CD4-positive, CD25-positive, alpha-beta regulatory T cell (primary cell): ENCODE data around the gene BAHCC1. TPM values are rescaled to one million over a fixed set of nuclear protein-coding genes. Genes with fewer than 3 reads are reported as not detected.

Experiments used
- ATAC-seq, 2 donors: fragments of 150-1000 bp; cut with Tn5 transposase; one replicate each; pipeline ENCODE4 v1.10.0; 2021; ENCODE audit warnings: low read depth in 2 of 2, moderate number of reproducible peaks in 2 of 2, moderate library complexity in 1 of 2
- DNase-seq, 3 donors: peaks; one replicate each; pipeline versions ENCODE4 v3.0.0 to v3.0.0-alpha.2; 2012 to 2022; ENCODE audit warnings: mixed read lengths in 1 of 3
- H3K27ac ChIP-seq: one replicate; pipeline ENCODE4 v1.7.0; 2013; ENCODE audit warnings: mild to moderate bottlenecking, low read length; ENCODE audit not compliant: insufficient read depth, poor library complexity, severe bottlenecking
- H3K27me3 ChIP-seq: one replicate; pipeline ENCODE4 v1.7.0; 2013; ENCODE audit warnings: low read length; ENCODE audit not compliant: control insufficient read depth, insufficient read depth
- H3K36me3 ChIP-seq: one replicate; pipeline ENCODE4 v1.7.0; 2013; ENCODE audit warnings: mild to moderate bottlenecking, low read length, moderate library complexity; ENCODE audit not compliant: control insufficient read depth, insufficient read depth
- H3K4me1 ChIP-seq: 2 replicates; pipeline ENCODE4 v1.7.0; 2013; ENCODE audit warnings: mild to moderate bottlenecking, low read length; ENCODE audit not compliant: insufficient read depth, control insufficient read depth, poor library complexity, severe bottlenecking
- H3K4me3 ChIP-seq: one replicate; pipeline ENCODE4 v1.7.0; 2013; ENCODE audit warnings: low read depth, mild to moderate bottlenecking, low read length, moderate library complexity
- H3K9me3 ChIP-seq, 2 experiments: 1 replicate in 1 of 2; 2 replicates in 1 of 2; pipeline ENCODE4 v1.7.0; 2013; ENCODE audit warnings: low read length in 2 of 2, mild to moderate bottlenecking in 1 of 2, moderate library complexity in 1 of 2; ENCODE audit not compliant: control insufficient read depth in 2 of 2
- H3K27ac Mint-ChIP-seq, 3 donors: one replicate each; pipeline ENCODE4 v1.8.0; 2020 to 2022; ENCODE audit warnings: mild to moderate bottlenecking in 3 of 3, mixed read lengths in 3 of 3, moderate library complexity in 2 of 3
- H3K27me3 Mint-ChIP-seq: one replicate; pipeline ENCODE4 v1.8.0; 2022; ENCODE audit warnings: mild to moderate bottlenecking, mixed read lengths
- H3K36me3 Mint-ChIP-seq: one replicate; pipeline ENCODE4 v1.8.0; 2020; ENCODE audit warnings: mixed read lengths
- H3K4me1 Mint-ChIP-seq, 4 donors: one replicate each; pipeline ENCODE4 v1.8.0; 2020 to 2022; ENCODE audit warnings: mixed read lengths in 4 of 4, mild to moderate bottlenecking in 1 of 4
- H3K4me3 Mint-ChIP-seq, 4 donors: one replicate each; pipeline ENCODE4 v1.8.0; 2020 to 2022; ENCODE audit warnings: mild to moderate bottlenecking in 4 of 4, mixed read lengths in 4 of 4, moderate library complexity in 3 of 4
- H3K9me3 Mint-ChIP-seq, 7 donors: one replicate each; pipeline ENCODE4 v1.8.0; 2020 to 2022; ENCODE audit warnings: mixed read lengths in 7 of 7, mild to moderate bottlenecking in 3 of 7, moderate library complexity in 2 of 7
- polyA plus RNA-seq, 4 donors: library from polyadenylated mRNA; unstranded; fragments of 300-500 nt; fragmentation: Illumina TruSeq; gene quantifications; one replicate each; pipeline ENCODE4 v1.2.3, GENCODE V29; 2021
- total RNA-seq: library from RNA; stranded (reverse); gene quantifications from one replicate; pipeline ENCODE4 v1.2.3, GENCODE V29; 2022

Gene BAHCC1
- total and polyA plus RNA-seq, 5 donors from 2014 or later: 0.54 TPM; not detected in 4

DNA sequence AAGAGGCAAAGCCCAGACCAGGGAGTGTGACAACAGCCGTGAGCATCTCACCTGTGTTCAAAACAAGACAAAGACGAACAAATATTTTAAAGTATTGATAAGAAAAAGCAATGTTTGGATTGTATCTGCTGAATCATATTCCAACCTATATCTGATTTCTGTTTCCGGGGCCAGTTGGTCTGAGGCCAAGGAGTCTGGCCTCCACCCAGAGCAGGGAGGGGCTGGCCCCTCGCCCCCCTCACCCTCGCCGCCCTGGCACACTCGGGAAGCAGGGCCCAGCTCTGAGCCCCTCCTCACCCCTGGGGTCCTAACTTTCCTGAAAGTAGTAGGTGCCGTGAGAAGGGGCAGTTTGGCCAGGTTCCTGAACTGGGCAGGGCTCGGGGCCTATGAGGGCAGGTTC, 69.3 kb downstream of the BAHCC1 start:
- Mint-ChIP-seq H3K27ac (no peak overlapping the region), H3K9me3 (no peaks in the 10 kb centered on the region), H3K4me3 (no peak overlapping the region), H3K36me3 (no peaks in the 10 kb centered on the region), H3K27me3 (no peaks in the 10 kb centered on the region), H3K4me1 (no peaks in the 10 kb centered on the region)
- ATAC-seq (no peak), DNase-seq (no peak)
- Histone ChIP-seq H3K4me3 (no peak overlapping the region), H3K27ac (no peak overlapping the region), H3K9me3 (no peaks in the 10 kb centered on the region), H3K36me3 (no peaks in the 10 kb centered on the region), H3K4me1 (no peaks in the 10 kb centered on the region), H3K27me3 (no peaks in the 10 kb centered on the region)

DNA sequence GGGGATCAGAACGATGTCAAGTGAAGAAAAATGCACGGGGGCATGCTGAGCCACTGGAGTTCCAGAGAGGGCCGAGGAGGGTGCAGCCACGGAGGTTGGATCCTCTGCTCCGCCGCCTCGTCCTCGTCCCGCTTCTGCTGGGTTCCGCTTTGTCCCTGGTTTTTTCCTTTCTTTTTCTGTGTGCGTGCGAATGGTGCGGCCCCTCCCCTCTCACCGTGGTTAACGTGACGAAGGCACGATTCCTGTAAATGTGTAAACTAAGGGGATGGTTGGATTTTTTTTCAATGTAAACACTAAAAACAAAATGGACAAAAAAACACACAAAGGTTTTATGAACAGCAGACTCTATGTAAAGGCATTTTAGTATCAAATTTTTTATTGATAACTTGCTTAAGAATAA, 70.7 kb downstream of the BAHCC1 start:
- H3K4me3 ChIP-seq: no peak overlapping the region
- no peaks in the 10 kb centered on the region for H3K9me3 ChIP-seq
- Mint-ChIP-seq H3K4me1 (no peaks in the 10 kb centered on the region), H3K27me3 (no peaks in the 10 kb centered on the region), H3K9me3 (no peaks in the 10 kb centered on the region), H3K4me3 (no peak overlapping the region), H3K36me3 (no peaks in the 10 kb centered on the region), H3K27ac (no peak overlapping the region)
- no peaks in the 10 kb centered on the region for H3K4me1 ChIP-seq
- H3K36me3 ChIP-seq: no peaks in the 10 kb centered on the region
- H3K27ac ChIP-seq: no peak overlapping the region
- no peak for DNase-seq
- H3K27me3 ChIP-seq: no peaks in the 10 kb centered on the region
- no peak for ATAC-seq

DNA sequence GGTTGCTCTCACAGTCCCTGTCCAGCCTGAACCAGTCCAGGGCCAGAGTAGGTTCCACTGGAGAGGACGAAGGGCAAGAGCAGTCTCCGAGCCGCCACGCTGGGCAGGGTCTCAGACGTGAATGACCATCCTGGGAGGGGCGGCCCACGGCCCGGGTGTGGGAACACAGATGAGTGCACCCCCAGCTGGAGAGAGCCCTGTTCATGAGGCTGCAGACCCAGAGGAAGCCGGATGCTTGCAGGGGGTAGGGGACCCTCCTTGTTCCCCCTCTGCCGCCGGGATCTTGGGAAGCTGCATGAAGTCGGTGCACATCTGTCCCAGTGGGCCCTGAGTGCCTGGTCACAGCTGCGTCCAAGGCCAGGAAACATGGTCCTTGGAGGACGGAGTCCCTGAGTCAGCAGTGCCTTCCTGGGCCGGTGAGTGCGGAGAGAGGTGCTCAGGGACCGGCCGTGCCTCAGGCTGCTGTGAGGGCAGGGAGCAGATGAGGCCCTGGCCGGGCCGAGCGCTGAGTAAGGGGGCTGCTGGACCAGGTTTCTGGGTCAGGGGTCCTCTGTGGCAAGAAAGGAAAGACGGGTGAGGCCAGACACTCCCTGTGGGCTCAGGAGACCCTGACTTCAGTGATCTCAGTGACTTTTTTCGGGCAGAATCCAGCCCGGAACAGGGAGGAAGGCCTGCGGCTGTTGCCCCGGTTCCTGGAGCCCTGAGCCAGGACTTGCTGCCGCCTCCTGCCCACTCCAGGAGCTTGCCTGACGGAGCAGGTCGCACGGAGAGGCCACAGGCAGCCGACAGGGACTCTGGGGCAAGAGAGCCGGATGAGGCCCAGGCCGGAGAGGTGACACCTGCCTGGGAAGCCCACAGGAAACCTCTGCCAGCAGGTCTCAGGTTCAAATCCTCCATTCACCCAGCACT, 71.6 kb downstream of the BAHCC1 start:
- DNase-seq: no peak
- Histone ChIP-seq H3K4me3 (no peak overlapping the region), H3K4me1 (no peaks in the 10 kb centered on the region), H3K9me3 (no peaks in the 10 kb centered on the region), H3K27ac (no peak overlapping the region), H3K36me3 (no peaks in the 10 kb centered on the region), H3K27me3 (no peaks in the 10 kb centered on the region)
- Mint-ChIP-seq H3K27me3 (no peaks in the 10 kb centered on the region), H3K36me3 (no peaks in the 10 kb centered on the region), H3K9me3 (no peaks in the 10 kb centered on the region), H3K4me3 (no peak overlapping the region), H3K27ac (no peak overlapping the region), H3K4me1 (no peaks in the 10 kb centered on the region)
- ATAC-seq: no peak

DNA sequence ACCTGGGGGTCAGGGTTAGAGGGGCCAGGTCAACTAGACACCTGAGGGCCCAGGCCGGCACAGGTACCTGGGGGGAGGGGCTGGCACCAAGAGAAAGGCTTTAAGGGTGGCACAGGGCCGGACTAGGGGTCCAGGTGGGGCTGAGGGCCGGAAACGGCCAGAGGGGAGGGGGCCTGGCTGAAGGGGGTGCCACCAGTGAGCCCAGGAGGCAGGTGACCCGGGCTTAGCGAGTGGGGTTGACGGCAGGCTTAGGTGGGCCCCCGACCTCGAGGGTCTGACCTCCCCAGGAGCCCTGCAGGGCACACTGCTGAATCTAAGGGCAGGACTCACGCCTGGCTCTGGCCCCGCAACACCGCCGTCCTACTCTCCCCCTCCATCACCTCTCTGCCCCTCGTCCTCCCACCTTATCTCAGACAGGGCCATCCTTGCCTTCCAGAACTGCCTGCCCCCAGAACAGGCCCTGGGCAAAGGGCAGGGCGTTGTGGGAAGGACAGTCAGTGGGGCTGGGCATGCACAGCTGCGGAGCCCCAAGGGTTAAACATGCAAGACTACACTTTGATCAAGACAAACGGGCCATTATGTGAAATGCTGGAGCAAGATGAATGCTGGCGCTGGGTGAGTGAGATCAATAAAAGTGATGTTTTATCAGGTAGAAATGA, 73.0 kb downstream of the BAHCC1 start:
- H3K9me3 Mint-ChIP-seq: no peaks in the 10 kb centered on the region
- H3K4me3 Mint-ChIP-seq: no peak overlapping the region
- H3K36me3 Mint-ChIP-seq: no peaks in the 10 kb centered on the region
- H3K27me3 Mint-ChIP-seq: peaks cover 4% of the 10 kb centered on the region
- Histone ChIP-seq H3K27me3 (no peaks in the 10 kb centered on the region), H3K27ac (no peak overlapping the region), H3K4me3 (no peak overlapping the region), H3K4me1 (no peaks in the 10 kb centered on the region), H3K36me3 (no peaks in the 10 kb centered on the region), H3K9me3 (no peaks in the 10 kb centered on the region)
- ATAC-seq (no peak), DNase-seq (no peak)
- no peaks in the 10 kb centered on the region for H3K4me1 Mint-ChIP-seq
- H3K27ac Mint-ChIP-seq: peak overlapping the region in 1 of 3 donors; percentile 26

DNA sequence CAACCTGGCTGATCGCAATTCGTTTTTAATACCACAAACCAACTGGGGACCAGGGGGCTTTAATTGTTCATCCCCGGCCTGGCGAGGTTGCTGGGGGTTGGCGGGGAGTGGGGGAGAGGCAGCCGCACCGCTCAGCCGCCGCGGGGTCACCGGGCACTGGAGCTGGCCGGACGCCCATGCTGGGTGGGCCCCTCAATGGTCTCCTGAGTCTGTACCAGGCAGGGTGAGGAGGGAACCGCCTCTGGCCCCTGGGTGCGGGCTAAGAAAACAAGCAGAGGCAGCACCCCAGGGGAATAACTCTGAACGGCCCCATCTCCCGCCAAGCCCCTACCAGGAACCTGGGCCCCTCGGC, 73.5 kb downstream of the BAHCC1 start:
- H3K27me3 ChIP-seq: no peaks in the 10 kb centered on the region
- no peak for DNase-seq
- H3K4me1 ChIP-seq: no peaks in the 10 kb centered on the region
- no peak overlapping the region for H3K27ac Mint-ChIP-seq
- no peaks in the 10 kb centered on the region for H3K36me3 ChIP-seq
- H3K4me3 Mint-ChIP-seq: no peak overlapping the region
- ATAC-seq: no peak
- H3K36me3 Mint-ChIP-seq: no peaks in the 10 kb centered on the region
- no peak overlapping the region for H3K27ac ChIP-seq
- H3K9me3 ChIP-seq: no peaks in the 10 kb centered on the region
- no peaks in the 10 kb centered on the region for H3K9me3 Mint-ChIP-seq
- peaks cover 4% of the 10 kb centered on the region for H3K27me3 Mint-ChIP-seq
- H3K4me3 ChIP-seq: no peak overlapping the region
- no peaks in the 10 kb centered on the region for H3K4me1 Mint-ChIP-seq

DNA sequence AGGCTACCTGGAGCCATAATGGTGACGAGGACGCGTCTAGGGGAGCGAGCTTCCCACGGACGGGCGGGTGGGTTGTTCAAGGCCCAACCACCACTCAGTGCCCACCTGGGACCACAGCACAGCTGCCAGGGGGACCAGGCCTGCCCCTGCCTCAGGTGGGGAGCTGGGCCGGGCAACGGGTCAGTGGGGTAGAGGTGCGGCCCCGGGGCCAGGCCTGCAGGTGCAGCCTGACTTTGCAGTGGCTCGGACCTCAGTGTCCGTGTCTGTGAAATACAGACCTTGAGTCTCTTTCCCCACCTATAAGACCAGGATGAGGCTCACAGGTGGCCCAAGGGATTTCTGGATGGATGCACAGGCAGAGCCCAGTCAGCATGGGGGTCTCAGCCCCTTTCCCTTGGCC, 74.0 kb downstream of the BAHCC1 start:
- no peaks in the 10 kb centered on the region for H3K27me3 ChIP-seq
- no peaks in the 10 kb centered on the region for H3K9me3 Mint-ChIP-seq
- peaks cover 4% of the 10 kb centered on the region for H3K27me3 Mint-ChIP-seq
- H3K36me3 Mint-ChIP-seq: no peaks in the 10 kb centered on the region
- no peaks in the 10 kb centered on the region for H3K36me3 ChIP-seq
- H3K27ac Mint-ChIP-seq: no peak overlapping the region
- no peak overlapping the region for H3K4me3 ChIP-seq
- H3K4me1 ChIP-seq: no peaks in the 10 kb centered on the region
- H3K27ac ChIP-seq: no peak overlapping the region
- no peak overlapping the region for H3K4me3 Mint-ChIP-seq
- DNase-seq (no peak), ATAC-seq (no peak)
- no peaks in the 10 kb centered on the region for H3K4me1 Mint-ChIP-seq
- H3K9me3 ChIP-seq: no peaks in the 10 kb centered on the region

DNA sequence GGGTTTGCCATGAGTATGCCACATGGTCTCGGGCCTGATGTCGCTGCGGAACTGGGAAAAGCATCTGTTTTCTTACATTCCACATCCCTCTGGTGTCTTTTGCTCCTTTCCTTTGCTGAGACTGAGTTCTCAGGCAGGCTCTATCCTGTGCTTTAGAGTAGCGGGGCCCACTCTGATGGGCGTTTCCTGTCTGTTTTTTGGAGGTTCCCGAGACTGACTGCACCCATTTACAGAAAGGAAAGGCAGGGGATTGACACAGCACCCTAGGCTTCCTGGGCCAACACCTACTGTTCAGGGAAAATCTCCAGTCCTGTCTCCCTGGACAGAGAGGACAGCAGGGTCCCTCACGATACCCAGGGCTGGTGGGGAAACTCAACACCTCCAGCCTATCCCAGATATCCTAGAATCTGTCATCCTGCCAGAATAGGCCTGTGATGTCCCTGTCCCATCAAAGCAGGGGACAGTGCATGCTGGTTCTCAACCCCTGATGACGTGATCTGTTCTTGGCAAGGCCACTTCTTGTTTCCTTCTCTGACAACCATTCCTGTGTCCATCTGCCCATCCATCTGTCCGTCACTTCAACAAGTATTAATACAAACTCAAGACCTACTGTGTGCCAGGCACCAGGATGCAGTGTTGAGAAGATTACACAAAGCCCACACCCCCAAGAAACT, 75.2 kb downstream of the BAHCC1 start:
- Histone ChIP-seq H3K9me3 (no peaks in the 10 kb centered on the region), H3K36me3 (no peaks in the 10 kb centered on the region), H3K27ac (no peak overlapping the region), H3K4me1 (no peaks in the 10 kb centered on the region), H3K4me3 (no peak overlapping the region), H3K27me3 (no peaks in the 10 kb centered on the region)
- Mint-ChIP-seq H3K4me3 (no peak overlapping the region), H3K27ac (no peak overlapping the region), H3K36me3 (no peaks in the 10 kb centered on the region), H3K9me3 (no peaks in the 10 kb centered on the region), H3K27me3 (peaks cover 4% of the 10 kb centered on the region), H3K4me1 (no peaks in the 10 kb centered on the region)
- DNase-seq (no peak), ATAC-seq (no peak)
